Neural progenitor cell (in vitro differentiated cells): ENCODE data around the gene ALDH2.

Source experiments
- EZH2 ChIP-seq: fragments of 200-600 bp; sonication (generic); IDR thresholded peaks from 2 replicates; pipeline ENCODE4 v1.6.1; 2017; ENCODE audit warnings: antibody characterized with exemption, mild to moderate bottlenecking, moderate library complexity
- EZH2phosphoT487 ChIP-seq: fragments of 200-600 bp; sonication (generic); IDR thresholded peaks from 2 replicates; pipeline ENCODE4 v1.6.1; 2017; ENCODE audit warnings: antibody characterized with exemption
- TF ChIP-seq, protein P1 (sequence below): fragments of 200-600 bp; sonication (generic); IDR thresholded peaks from 2 replicates; pipeline ENCODE4 v1.5.1; 2017; ENCODE audit warnings: antibody characterized with exemption, mild to moderate bottlenecking

DNA sequence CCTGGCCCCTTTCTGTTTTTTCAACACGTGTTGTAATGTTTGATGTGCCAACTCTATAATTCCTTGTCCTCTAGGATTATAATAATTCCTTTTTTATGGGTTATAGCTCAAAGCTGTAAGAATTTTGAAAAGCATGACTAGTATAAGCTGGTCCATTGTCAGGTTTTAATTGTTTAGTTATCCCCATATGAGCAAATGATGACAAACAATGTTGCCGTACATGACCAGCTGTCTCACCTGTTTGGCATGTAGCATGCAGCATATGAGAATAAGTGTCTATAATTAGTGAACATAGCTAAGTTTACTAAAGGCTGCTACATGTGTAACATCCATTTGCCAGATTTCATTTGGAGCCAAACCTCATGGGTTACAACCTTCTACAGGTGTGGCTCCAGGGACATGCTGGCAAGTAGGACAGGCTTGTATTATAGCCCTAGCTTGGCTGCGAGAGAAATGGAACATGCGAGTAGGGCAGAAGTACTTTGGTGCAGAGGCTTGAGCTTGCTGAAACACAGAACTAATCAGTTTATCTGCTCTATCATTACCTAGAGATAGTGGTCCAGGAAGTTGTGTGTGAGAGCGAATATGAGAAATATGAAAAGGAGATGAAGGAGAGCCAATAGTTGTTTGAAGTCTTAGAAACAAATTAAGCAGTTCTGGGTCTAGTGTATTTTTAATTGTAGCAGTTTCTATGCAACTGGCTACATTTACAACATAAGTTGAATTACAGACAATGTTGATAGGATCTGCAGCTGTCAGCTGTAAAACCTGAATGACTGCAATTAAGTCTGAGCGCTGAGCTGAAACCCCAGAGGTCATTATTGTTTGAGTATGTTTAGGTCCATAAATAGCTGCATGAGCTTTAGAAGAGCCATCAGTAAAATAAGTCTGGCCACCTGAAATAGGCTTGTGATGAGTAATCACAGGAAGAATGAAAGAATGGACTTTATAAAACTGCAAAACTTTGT is 52.7 kb downstream of the ALDH2 start:
- TF ChIP-seq, protein P1, sequence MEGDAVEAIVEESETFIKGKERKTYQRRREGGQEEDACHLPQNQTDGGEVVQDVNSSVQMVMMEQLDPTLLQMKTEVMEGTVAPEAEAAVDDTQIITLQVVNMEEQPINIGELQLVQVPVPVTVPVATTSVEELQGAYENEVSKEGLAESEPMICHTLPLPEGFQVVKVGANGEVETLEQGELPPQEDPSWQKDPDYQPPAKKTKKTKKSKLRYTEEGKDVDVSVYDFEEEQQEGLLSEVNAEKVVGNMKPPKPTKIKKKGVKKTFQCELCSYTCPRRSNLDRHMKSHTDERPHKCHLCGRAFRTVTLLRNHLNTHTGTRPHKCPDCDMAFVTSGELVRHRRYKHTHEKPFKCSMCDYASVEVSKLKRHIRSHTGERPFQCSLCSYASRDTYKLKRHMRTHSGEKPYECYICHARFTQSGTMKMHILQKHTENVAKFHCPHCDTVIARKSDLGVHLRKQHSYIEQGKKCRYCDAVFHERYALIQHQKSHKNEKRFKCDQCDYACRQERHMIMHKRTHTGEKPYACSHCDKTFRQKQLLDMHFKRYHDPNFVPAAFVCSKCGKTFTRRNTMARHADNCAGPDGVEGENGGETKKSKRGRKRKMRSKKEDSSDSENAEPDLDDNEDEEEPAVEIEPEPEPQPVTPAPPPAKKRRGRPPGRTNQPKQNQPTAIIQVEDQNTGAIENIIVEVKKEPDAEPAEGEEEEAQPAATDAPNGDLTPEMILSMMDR = no peak
- no peak for TF ChIP-seq EZH2
- TF ChIP-seq EZH2phosphoT487 = no peak
